Loucy (cell line): ENCODE measurements around the gene CACNA1D.

Source experiments
- EZH2phosphoT487 ChIP-seq: fragments of 200-600 bp; IDR thresholded peaks from 2 replicates; pipeline ENCODE4 v1.6.1; 2018; ENCODE audit warnings: antibody characterized with exemption, mild to moderate bottlenecking, moderate library complexity, borderline replicate concordance
- TF ChIP-seq, protein P1 (sequence below): fragments of 200-600 bp; sonication (generic); conservative IDR thresholded peaks from 2 replicates; pipeline ENCODE4 v1.5.1; 2014; ENCODE audit warnings: mild to moderate bottlenecking, antibody characterized with exemption, low read length

DNA sequence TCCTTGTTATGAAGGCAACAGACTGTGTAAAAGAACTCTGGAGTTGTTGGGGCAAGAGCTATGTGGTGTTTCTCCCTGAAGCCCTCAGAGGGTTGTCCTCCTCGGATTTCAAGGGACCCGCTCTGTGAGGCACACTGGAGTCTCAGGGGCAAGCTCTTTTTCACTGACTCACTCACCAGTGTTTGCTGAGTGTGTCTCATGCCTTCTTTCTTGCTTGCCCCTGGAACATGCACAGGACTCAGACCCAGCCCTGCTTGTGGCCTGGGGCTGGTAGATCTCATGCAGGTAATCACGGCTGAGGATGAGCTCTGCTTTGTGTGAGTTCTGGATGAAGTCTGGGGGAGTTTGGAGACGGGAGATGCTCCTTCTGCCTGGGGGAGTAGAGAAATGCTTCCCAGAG, 93.7 kb downstream of the CACNA1D start:
- TF ChIP-seq, protein P1, sequence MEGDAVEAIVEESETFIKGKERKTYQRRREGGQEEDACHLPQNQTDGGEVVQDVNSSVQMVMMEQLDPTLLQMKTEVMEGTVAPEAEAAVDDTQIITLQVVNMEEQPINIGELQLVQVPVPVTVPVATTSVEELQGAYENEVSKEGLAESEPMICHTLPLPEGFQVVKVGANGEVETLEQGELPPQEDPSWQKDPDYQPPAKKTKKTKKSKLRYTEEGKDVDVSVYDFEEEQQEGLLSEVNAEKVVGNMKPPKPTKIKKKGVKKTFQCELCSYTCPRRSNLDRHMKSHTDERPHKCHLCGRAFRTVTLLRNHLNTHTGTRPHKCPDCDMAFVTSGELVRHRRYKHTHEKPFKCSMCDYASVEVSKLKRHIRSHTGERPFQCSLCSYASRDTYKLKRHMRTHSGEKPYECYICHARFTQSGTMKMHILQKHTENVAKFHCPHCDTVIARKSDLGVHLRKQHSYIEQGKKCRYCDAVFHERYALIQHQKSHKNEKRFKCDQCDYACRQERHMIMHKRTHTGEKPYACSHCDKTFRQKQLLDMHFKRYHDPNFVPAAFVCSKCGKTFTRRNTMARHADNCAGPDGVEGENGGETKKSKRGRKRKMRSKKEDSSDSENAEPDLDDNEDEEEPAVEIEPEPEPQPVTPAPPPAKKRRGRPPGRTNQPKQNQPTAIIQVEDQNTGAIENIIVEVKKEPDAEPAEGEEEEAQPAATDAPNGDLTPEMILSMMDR: no peak
- TF ChIP-seq EZH2phosphoT487: no peak
